ENCODE results near the gene METAP2. TPM values are rescaled to one million over a fixed set of nuclear protein-coding genes. Genes with fewer than 3 reads are reported as not detected.
A peak's percentile ranks its signal among the peaks of the same experiment; 100 is the strongest.
"Not testable (repeated sequence)": the region's sequence is repeated elsewhere in the genome, so short reads cannot be mapped to it uniquely, and the experiment has no call there.

METAP2 gene
- total RNA-seq, 1 donor from 2014 or later = 54.0 TPM

GRCh38 chr12:95460105-95460504 is 13.8 kb upstream of the METAP2 start:
- TF ChIP-seq, protein P1, sequence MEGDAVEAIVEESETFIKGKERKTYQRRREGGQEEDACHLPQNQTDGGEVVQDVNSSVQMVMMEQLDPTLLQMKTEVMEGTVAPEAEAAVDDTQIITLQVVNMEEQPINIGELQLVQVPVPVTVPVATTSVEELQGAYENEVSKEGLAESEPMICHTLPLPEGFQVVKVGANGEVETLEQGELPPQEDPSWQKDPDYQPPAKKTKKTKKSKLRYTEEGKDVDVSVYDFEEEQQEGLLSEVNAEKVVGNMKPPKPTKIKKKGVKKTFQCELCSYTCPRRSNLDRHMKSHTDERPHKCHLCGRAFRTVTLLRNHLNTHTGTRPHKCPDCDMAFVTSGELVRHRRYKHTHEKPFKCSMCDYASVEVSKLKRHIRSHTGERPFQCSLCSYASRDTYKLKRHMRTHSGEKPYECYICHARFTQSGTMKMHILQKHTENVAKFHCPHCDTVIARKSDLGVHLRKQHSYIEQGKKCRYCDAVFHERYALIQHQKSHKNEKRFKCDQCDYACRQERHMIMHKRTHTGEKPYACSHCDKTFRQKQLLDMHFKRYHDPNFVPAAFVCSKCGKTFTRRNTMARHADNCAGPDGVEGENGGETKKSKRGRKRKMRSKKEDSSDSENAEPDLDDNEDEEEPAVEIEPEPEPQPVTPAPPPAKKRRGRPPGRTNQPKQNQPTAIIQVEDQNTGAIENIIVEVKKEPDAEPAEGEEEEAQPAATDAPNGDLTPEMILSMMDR (IDR thresholded peaks at IDR 0.05) = no peak
- no peaks in the 10 kb centered on the region for H3K4me1 ChIP-seq
- no peaks in the 10 kb centered on the region for H3K27me3 ChIP-seq (ENCODE audit: low read depth)
- intact Hi-C loops (cut with DNase I) = no loop called here
- peaks cover 15% of the 10 kb centered on the region for H3K9me3 ChIP-seq
- H3K4me3 ChIP-seq = no peak overlapping the region
- no peaks in the 10 kb centered on the region for H3K36me3 ChIP-seq
- no peak for ATAC-seq
- H3K27ac ChIP-seq = no peak overlapping the region
- DNase-seq = no peak

DNA sequence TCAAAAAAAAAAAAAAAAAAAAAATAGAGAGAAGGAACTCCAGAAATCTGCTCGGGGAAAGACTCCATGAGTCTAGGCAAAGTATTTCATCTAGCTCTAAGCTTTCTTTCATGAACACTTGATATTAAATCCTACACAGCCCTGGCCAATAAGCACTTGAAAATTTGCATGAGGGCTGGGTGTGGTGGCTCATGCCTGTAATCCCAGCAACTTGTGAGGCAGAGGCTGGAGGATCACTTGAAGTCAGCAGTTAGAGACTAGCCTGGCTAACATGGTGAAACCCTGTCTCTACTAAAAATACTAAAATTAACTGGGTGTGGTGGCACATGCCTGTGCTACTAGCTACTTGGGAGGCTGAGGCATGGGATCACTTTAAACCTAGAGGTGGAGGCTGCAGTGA is 13.1 kb upstream of the METAP2 start:
- Histone ChIP-seq H3K4me3 (no peak overlapping the region), H3K36me3 (no peaks in the 10 kb centered on the region), H3K27ac (no peak overlapping the region), H3K4me1 (no peaks in the 10 kb centered on the region), H3K9me3 (peaks cover 15% of the 10 kb centered on the region), H3K27me3 (ENCODE audit: low read depth) (no peaks in the 10 kb centered on the region)
- TF ChIP-seq, protein P1 (IDR thresholded peaks at IDR 0.05) = no peak
- ATAC-seq (peak in 1 of 2 donors; percentile 23), DNase-seq (no peak)
- intact Hi-C loops (cut with DNase I) = no loop called here

GRCh38 chr12:95462081-95462480 is 11.9 kb upstream of the METAP2 start:
- H3K36me3 ChIP-seq = no peaks in the 10 kb centered on the region
- intact Hi-C loops (cut with DNase I) = no loop called here
- TF ChIP-seq, protein P1 (IDR thresholded peaks at IDR 0.05) = no peak
- no peak for DNase-seq
- H3K9me3 ChIP-seq = peaks cover 13% of the 10 kb centered on the region
- H3K4me3 ChIP-seq = no peak overlapping the region
- H3K27me3 ChIP-seq (ENCODE audit: low read depth) = no peaks in the 10 kb centered on the region
- ATAC-seq = no peak
- H3K27ac ChIP-seq = no peak overlapping the region
- H3K4me1 ChIP-seq = no peaks in the 10 kb centered on the region

- H3K9me3 ChIP-seq = peaks cover 9% of the 10 kb centered on the region
- H3K27me3 ChIP-seq (ENCODE audit: low read depth) = no peaks in the 10 kb centered on the region
- H3K27ac ChIP-seq = no peak overlapping the region
- H3K36me3 ChIP-seq = no peaks in the 10 kb centered on the region
- DNase-seq (no peak), ATAC-seq (no peak)
- TF ChIP-seq, protein P1 (IDR thresholded peaks at IDR 0.05) = no peak
- no peak overlapping the region for H3K4me3 ChIP-seq
- no peaks in the 10 kb centered on the region for H3K4me1 ChIP-seq
- intact Hi-C loops (cut with DNase I) = no loop called here
Measured at GRCh38 chr12:95462551-95462950, 11.4 kb upstream of the METAP2 start.

GRCh38 chr12:95463050-95463449 is 10.9 kb upstream of the METAP2 start:
- Histone ChIP-seq H3K9me3 (peaks cover 4% of the 10 kb centered on the region), H3K27ac (no peak overlapping the region), H3K4me1 (no peaks in the 10 kb centered on the region), H3K27me3 (ENCODE audit: low read depth) (no peaks in the 10 kb centered on the region), H3K36me3 (no peaks in the 10 kb centered on the region), H3K4me3 (no peak overlapping the region)
- ATAC-seq (no peak), DNase-seq (no peak)
- TF ChIP-seq, protein P1 (IDR thresholded peaks at IDR 0.05) = no peak
- intact Hi-C loops (cut with DNase I) = no loop called here

DNA sequence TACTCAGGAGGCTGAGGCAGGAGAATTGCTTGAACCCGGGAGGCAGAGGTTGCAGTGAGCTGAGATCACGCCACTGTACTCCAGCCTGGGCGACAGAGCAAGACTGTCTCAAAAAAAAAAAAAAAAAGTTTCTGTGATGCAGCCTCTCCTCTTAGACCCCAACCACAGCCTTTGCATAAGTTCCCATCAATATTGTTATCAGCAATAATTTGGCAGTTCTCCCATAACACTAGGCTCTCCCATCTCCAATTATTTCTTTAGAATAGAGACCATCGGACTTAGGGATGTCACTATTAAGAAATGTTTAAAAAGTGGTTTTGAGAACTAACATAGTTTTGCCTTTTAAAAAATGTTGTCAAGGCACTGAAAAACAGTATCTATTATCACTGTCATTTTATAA is 10.2 kb upstream of the METAP2 start:
- H3K4me3 ChIP-seq; H3K4me1 ChIP-seq; H3K9me3 ChIP-seq; H3K27me3 ChIP-seq (ENCODE audit: low read depth); H3K36me3 ChIP-seq; ATAC-seq; intact Hi-C loops (cut with DNase I); H3K27ac ChIP-seq; DNase-seq: not testable (repeated sequence)
